ENCODE results near the gene DUSP8.
"Not testable (repeated sequence)": the region's sequence is repeated elsewhere in the genome, so short reads cannot be mapped to it uniquely, and the experiment has no call there.

Gene DUSP8

GRCh38 chr11:1572197-1573076 is at the start of gene DUSP8:
TSS of gene DUSP8 (minus strand) at chr11:1572271. CDS start at chr11:1565826, 6,445 bp downstream.
- DNase-seq (ENCODE audit: low spot score) = peak; percentile 90

GRCh38 chr11:1619449-1619848 is 47.4 kb upstream of the DUSP8 start:
- no peak for DNase-seq (ENCODE audit: low spot score)

- no peak for DNase-seq (ENCODE audit: low spot score)
Measured at GRCh38 chr11:1618231-1618630, 46.2 kb upstream of the DUSP8 start.

- no peak for DNase-seq (ENCODE audit: low spot score)
Measured at GRCh38 chr11:1608363-1608762, 36.3 kb upstream of the DUSP8 start, which contains the start of gene KRTAP5-3. TSS of gene KRTAP5-3 (minus strand) at chr11:1608463. CDS start at chr11:1608385, 78 bp downstream.

- DNase-seq (ENCODE audit: low spot score) = not testable (repeated sequence)
Measured at GRCh38 chr11:1607901-1608300, 35.8 kb upstream of the DUSP8 start.

GRCh38 chr11:1607156-1607845 is 35.2 kb upstream of the DUSP8 start:
- not testable (repeated sequence) for DNase-seq (ENCODE audit: low spot score)

- DNase-seq (ENCODE audit: low spot score) = not testable (repeated sequence)
Measured at GRCh38 chr11:1605923-1606322, 33.9 kb upstream of the DUSP8 start.

GRCh38 chr11:1604711-1605110 is 32.6 kb upstream of the DUSP8 start:
- no peak for DNase-seq (ENCODE audit: low spot score)

GRCh38 chr11:1604181-1604580 is 32.1 kb upstream of the DUSP8 start:
- DNase-seq (ENCODE audit: low spot score) = no peak

- no peak for DNase-seq (ENCODE audit: low spot score)
Measured at GRCh38 chr11:1603629-1604028, 31.6 kb upstream of the DUSP8 start.

GRCh38 chr11:1601663-1602062 is 29.6 kb upstream of the DUSP8 start:
- DNase-seq (ENCODE audit: low spot score) = not testable (repeated sequence)

- no peak for DNase-seq (ENCODE audit: low spot score)
Measured at GRCh38 chr11:1600626-1601025, 28.6 kb upstream of the DUSP8 start.

GRCh38 chr11:1598816-1599215 is 26.7 kb upstream of the DUSP8 start:
- no peak for DNase-seq (ENCODE audit: low spot score)

- not testable (repeated sequence) for DNase-seq (ENCODE audit: low spot score)
Measured at GRCh38 chr11:1598406-1598805, 26.3 kb upstream of the DUSP8 start.

GRCh38 chr11:1597994-1598380 is 25.9 kb upstream of the DUSP8 start, which contains the start of gene KRTAP5-2:
TSS of gene KRTAP5-2 (minus strand) at chr11:1598294. CDS start at chr11:1598250, 44 bp downstream.
- DNase-seq (ENCODE audit: low spot score) = no peak

GRCh38 chr11:1597331-1597993 is 25.4 kb upstream of the DUSP8 start:
- DNase-seq (ENCODE audit: low spot score) = no peak

GRCh38 chr11:1596576-1597121 is 24.6 kb upstream of the DUSP8 start:
- not testable (repeated sequence) for DNase-seq (ENCODE audit: low spot score)

- DNase-seq (ENCODE audit: low spot score) = not testable (repeated sequence)
Measured at GRCh38 chr11:1595994-1596575, 24.0 kb upstream of the DUSP8 start.

- no peak for DNase-seq (ENCODE audit: low spot score)
Measured at GRCh38 chr11:1592628-1593027, 20.6 kb upstream of the DUSP8 start.

GRCh38 chr11:1589996-1590395 is 17.9 kb upstream of the DUSP8 start:
- no peak for DNase-seq (ENCODE audit: low spot score)

- not testable (repeated sequence) for DNase-seq (ENCODE audit: low spot score)
Measured at GRCh38 chr11:1589191-1589963, 17.3 kb upstream of the DUSP8 start.
